HG03432 (cell line): ENCODE results near the gene ARCN1.

ENCODE experiments used
- ATAC-seq: cut with Tn5 transposase; IDR thresholded peaks from one replicate; pipeline ENCODE4 v1.9.1; 2021; ENCODE audit warnings: mild to moderate bottlenecking, moderate library complexity; ENCODE audit not compliant: unreplicated experiment

Gene ARCN1

DNA sequence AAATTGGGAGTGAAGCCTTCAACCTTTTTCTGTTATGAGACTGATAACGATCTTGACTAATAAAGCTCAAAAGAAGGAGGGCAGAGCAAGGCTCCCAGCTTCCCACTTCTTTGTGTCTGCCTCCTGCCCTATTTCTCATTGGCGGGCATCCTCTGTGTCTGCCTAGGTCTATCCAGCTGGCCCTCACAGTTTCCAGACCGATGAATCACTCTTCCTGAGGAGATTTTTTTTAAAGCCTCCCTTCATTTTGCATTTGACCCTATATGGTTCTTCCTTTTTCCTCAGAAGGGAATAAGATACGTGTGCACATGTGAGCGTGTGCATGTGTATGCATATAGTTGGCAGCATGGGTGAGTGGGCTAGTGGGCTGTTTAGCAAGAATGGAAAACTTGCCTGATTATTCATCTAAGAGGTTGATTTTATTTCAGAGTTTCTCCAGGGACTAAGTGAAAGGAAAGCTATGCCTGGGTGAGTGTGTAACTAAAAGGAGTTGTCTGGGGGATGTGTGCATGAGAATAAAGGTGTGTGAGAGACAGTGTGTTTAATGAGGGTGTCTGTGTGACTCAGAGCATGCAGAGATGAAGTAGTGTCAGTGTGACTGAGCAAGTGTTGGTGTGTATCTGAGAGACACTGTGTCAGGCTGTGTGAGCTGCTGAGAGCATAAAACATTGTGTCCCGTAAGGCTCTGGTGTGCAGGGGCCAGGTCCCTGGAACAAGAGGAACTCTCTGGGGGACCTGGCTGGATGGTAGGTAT lies 47.4 kb downstream of the ARCN1 start:
- ATAC-seq: no peak

GRCh38 chr11:118620529-118621070 lies 48.4 kb downstream of the ARCN1 start:
- no peak for ATAC-seq

DNA sequence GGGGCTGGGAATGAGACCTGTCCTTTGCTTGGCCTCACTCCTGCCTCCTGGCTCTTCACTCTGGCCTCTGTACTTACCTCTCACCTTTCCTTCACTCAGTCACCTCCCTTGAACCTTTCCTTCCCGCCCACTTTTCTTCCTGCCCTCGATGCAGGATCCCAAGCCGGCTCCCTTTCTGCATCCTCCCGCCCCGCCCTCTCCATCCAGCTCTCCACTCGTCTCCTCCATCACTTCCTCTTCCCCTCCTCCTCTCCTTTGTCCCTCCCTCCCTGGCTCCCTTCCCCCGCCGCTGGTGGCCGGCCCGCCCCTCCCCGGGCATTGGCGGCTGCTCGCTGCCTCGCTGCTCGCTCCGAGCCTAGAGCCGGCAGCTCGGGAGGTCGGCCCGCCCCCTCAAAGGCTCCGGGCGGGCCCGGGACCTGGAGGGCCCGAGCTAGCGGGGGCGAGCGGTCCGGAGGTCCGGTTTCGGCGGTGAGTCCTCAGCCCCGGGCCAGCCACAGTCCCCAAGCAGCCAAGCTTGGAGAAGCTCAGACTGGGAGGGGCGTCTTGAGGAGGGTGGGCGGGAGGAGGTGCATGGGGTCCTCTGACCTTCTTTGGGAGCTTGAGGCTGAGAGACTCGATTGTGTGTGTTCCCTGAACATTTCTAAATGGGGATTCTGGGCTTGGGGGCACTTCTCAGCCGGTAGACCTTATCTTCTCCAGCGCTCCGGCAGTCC lies 49.0 kb downstream of the ARCN1 start:
- no peak for ATAC-seq

DNA sequence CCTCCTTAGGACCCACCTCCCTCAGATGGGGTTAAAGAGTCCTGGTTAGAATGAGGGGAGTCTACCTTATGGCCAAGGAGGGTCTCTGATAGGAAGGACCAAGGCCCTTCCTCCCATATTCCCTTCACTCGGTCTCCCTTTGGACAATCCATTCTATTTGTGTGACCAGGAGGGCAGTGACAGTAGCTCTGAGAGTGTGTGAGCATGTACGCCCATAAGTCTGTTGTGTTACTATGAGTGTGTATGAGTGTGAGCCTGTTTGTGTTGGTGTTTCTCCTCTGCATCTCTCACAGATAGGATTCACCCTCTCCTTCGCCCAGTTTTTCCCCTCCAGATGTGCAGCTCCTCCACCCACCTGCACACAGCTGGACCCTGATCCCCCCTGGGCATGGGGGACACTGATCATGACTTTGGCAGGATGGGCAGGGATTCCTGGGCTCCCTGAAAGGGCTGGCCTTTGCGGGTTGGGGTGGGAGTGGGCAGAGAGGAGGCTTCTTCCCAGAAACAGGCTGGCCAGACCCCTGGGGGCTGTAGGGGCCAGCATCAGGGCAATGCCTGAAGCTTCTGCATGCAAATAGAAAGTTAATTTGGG lies 49.7 kb downstream of the ARCN1 start:
- ATAC-seq: no peak

GRCh38 chr11:118622376-118623268 lies 50.4 kb downstream of the ARCN1 start:
- no peak for ATAC-seq

DNA sequence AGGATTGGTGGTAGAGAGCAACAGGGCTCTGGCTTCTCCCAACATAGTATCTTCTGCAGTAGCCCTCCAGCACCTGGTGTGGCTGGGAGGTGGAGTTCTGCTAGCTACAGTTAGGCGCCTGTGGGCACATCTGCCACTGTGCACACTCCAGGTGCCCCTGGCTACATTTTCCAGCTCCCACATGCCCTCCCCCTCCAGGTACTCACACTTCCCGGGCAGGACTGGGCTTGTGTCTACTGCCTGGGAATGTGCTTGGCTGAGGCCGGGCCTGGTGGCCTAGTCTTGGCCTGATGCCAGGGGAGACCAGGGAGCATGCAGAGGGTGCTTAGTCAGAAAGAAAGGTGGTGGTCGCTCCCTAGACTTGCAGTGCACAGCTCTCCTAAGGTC lies 51.1 kb downstream of the ARCN1 start:
- no peak for ATAC-seq

GRCh38 chr11:118625036-118625690 lies 53.0 kb downstream of the ARCN1 start:
- ATAC-seq: no peak

DNA sequence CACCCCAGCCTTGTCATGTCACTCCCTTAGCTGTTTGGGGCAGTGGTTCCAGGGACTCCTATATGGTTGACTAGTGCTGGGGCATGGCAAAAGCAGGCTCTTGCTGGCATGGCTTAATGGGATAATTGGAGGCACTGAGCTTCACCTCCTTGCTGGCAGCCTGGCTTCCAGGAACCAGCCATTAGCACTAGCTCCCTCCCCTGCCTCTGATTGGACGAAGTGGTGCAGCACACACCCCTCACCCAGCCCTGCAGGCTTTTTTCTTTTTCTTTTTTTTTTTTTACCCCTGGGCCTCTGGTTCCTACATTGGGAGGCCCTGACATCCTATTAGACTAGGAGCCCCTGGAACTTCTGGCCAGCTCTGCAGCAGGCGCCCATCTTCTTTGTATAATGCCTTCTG lies 53.8 kb downstream of the ARCN1 start:
- ATAC-seq: no peak

- no peak for ATAC-seq
Measured at GRCh38 chr11:118627566-118627965, 55.4 kb downstream of the ARCN1 start.

GRCh38 chr11:118628031-118628430 lies 55.8 kb downstream of the ARCN1 start:
- no peak for ATAC-seq

DNA sequence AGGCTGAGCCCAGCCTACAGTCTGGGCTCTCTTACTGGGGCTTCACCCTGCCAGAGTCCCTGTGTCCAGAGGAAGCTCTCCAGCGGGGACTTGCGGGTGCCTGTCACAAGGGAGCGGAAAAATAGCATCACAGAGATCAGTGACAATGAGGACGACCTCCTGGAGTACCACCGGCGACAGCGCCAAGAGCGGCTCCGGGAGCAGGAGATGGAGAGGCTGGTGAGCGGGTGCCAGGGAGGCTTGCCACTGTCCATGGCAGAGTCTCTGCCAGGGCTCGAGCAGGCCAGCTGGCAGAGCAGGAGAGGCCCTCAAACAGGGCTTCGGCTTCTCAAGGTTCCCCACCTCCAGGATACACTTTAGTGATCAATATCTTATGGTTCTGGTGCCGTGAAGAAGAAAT lies 56.2 kb downstream of the ARCN1 start:
- ATAC-seq: no peak

DNA sequence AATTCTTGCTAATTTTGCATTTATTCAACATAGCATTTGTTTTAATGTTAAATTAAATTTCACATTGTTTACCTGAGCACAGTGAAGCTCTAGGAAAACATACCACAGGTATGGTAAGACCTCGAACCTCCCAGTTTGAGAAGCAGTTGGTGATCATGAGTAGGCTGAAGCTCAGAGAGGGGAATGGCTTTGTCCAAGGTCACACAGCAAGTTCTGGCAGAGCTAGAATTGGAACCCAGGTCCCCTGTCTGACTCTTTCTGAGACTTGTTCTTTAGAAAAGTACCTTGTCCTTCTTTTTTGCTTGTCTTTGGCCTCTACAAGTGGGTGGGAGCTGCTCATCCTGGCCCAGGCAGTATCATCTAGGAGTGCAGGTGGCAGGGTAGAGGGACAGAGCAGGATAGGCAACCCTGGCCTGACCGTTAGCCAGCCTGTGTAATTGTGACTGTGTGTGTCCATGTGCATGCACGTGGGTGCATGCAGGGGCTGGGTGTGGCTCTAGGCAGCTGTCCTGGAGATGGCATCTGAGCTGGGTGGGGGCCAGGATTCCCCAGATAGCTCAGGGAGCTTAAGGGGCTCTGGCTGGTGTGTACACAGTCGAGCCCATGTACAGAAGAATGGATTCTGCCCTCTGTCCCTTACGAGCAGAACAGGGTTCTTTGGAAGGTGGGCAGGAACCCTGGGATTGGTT lies 56.8 kb downstream of the ARCN1 start:
- no peak for ATAC-seq

- ATAC-seq: no peak
Measured at GRCh38 chr11:118629761-118630661, 57.8 kb downstream of the ARCN1 start.

- no peak for ATAC-seq
Measured at GRCh38 chr11:118631142-118631909, 59.1 kb downstream of the ARCN1 start.

DNA sequence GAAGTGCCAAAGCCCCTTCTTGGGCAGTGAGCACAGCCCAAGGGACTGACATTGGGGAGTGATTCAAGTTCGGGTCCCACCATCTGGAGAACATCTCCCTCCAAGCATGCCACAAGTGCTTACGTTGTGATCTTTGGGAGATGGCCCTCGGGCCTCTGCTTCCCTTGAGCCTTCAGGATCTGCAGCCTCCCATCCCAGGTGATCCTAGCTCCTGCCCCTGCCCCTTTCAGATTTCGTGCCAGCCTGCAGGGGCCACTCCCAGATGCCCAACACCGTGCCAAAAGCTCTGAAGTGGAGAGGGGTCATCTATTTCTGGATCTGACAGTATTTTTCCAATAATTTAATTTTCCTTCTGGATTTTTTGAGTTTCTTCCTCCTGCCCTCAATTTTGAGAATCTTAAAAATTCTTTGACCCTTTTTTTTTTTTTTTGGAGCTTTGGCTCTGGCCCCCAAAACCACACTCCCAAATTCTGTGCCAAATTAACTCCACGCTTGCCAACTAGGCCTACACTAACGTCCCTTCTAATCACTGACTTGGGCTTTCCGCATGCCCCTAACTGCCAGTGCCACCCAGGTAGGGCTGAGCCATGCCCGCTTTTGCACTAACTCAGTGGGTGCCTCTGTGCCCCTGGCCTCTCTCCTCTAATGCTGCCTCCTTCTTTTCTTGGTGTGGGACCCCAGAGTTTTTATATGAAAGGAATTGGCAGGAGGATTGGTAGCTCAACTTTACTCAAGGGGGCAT lies 60.5 kb downstream of the ARCN1 start:
- ATAC-seq: no peak

DNA sequence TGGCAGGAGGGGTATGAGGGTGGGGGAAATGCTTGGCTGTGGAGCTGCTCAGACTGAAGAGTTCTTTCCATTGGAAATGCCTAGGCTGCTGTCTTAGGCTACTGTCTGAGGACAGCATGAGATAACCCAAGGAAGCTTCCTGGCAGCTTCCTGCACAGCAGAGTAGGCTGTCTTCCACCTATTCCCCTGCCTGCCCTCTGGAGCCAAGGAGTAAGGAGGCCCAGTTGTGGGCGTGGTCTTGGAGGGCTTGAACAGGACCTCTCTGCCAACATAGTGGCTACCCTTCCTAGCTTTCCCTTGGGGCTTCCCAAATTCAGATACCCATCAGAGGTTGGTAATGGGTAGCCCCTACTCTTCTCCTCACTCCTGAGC lies 61.1 kb downstream of the ARCN1 start:
- ATAC-seq: no peak

DNA sequence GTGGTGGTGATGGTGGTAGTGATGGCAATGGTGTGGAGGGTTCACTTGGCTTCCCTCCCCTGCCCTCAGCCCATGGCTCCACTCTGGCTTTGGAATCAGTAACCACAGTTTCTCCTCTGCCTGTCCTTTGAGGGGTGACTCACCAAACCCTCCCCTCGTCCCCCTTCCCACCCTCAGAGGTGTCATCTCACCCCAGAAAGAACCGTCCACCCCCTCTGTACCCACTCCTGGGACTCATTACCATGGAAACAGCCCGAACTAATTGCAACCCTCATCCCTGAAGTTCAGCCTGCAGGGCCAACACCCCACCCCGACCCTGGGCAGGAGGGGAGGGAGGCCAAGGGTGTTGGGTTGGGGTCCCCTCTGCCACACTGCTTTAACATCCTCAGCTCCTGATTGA lies 61.8 kb downstream of the ARCN1 start:
- no peak for ATAC-seq
